HG03095 (cell line): ENCODE measurements around the gene EPHA2.

Experiments used
- ATAC-seq: cut with Tn5 transposase; IDR thresholded peaks from one replicate; pipeline ENCODE4 v1.9.1; 2021; ENCODE audit warnings: moderate library complexity; ENCODE audit not compliant: unreplicated experiment

Gene EPHA2

GRCh38 chr1:16184557-16185303 lies 28.9 kb upstream of the EPHA2 start:
- ATAC-seq, result no peak

- ATAC-seq, result no peak
Observed at GRCh38 chr1:16183765-16184556, 28.1 kb upstream of the EPHA2 start.

- no peak for ATAC-seq
Observed at GRCh38 chr1:16183179-16183578, 27.3 kb upstream of the EPHA2 start.

- ATAC-seq, result no peak
Observed at GRCh38 chr1:16181887-16182719, 26.2 kb upstream of the EPHA2 start.

- ATAC-seq, result no peak
Observed at GRCh38 chr1:16180291-16180824, 24.5 kb upstream of the EPHA2 start.

- no peak for ATAC-seq
Observed at GRCh38 chr1:16178596-16179497, 23.0 kb upstream of the EPHA2 start.

- ATAC-seq, result no peak
Observed at GRCh38 chr1:16177306-16177705, 21.4 kb upstream of the EPHA2 start.

GRCh38 chr1:16176653-16177052 lies 20.8 kb upstream of the EPHA2 start:
- no peak for ATAC-seq

GRCh38 chr1:16175610-16176553 lies 20.0 kb upstream of the EPHA2 start:
- no peak for ATAC-seq

- no peak for ATAC-seq
Observed at GRCh38 chr1:16174886-16175598, 19.2 kb upstream of the EPHA2 start.

GRCh38 chr1:16174261-16174868 lies 18.5 kb upstream of the EPHA2 start:
- no peak for ATAC-seq

- ATAC-seq, result no peak
Observed at GRCh38 chr1:16173447-16174260, 17.8 kb upstream of the EPHA2 start.

GRCh38 chr1:16172964-16173446 lies 17.1 kb upstream of the EPHA2 start:
- no peak for ATAC-seq

- ATAC-seq, result no peak
Observed at GRCh38 chr1:16172218-16172830, 16.5 kb upstream of the EPHA2 start.

- no peak for ATAC-seq
Observed at GRCh38 chr1:16171314-16172151, 15.7 kb upstream of the EPHA2 start.

- ATAC-seq, result no peak
Observed at GRCh38 chr1:16170283-16170673, 14.4 kb upstream of the EPHA2 start.
